GM19372 (cell line): ENCODE results near the gene ZMIZ1.

Experiments used
- ATAC-seq: cut with Tn5 transposase; IDR thresholded peaks from one replicate; pipeline ENCODE4 v1.9.1; 2021; ENCODE audit warnings: mild to moderate bottlenecking, low read depth, moderate library complexity; ENCODE audit not compliant: unreplicated experiment

Gene ZMIZ1

DNA sequence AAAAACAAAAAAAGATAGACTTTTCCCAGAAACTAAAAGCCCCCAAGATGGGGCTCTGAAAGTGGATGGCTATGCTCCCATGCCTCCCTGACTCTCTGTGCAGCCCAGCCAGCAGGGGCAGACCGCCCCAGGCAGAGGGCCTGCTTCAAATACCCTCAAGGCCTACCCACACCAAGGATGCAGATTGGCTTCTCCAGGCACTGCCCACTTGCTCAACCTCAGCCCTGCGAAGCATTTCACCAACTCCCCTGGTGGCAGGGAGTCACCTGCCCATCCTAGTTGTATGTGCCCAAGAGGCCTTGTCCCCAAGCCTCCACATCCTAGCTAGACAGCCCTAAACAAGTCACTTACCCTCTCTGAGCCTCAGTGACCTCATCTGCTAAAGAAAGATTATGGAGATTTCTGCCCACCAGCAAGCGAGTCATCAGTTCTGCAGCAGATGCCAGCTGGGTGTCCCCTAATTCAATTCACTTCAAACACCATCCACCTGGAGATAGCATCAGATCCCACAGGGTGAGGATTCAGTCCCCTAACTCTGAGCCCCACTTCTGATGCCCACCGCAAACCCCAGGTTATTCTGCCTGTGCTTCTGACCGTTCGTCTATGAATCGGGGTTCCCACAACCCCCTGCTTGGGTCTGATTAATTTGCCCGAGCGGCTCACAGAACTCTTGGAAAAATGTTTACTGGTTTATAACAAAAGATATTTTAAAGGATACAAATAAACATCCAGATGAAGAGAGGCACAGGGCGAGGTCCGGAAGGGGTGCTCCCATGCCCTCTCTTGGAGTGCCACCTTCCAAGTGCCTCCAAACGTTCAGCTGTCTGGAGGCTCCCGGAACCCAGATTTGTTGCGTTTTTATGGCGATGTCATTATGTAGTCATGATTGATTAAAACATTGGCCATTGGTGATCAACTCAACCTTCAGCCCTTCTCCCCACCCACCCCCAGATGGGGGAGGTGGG lies 18.6 kb upstream of the ZMIZ1 start:
- ATAC-seq: no peak

DNA sequence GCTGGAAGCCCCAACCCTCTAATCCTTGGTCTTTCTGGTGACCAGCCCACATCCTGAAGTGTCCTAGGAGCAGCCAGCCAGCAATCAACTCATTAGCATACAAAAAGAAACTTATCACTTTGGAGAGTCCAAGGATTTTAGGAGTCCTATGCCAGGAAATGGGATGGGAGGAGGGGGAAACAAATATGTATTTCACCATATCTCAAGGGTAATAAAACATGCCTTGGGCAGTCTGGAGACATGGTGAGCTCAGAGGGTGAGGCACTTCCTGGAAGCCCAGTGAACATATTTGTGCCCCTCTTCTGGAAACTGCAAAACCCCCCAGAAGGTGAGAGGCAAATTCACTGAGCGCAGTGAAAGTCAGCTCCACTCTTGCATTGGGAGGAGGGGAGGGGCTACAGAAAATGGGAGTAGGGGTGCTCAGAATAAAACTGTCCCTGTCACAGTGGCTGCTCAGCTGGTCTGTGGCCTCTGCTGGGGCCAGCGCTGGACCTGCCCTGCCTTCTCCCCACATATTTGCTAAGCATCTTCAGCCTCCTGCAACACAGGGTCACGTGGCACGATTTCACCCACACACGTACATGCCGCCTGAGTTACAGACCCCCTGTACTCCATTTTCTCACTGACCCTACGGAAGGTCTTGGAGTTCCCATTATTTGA lies 17.7 kb upstream of the ZMIZ1 start:
- ATAC-seq: no peak

DNA sequence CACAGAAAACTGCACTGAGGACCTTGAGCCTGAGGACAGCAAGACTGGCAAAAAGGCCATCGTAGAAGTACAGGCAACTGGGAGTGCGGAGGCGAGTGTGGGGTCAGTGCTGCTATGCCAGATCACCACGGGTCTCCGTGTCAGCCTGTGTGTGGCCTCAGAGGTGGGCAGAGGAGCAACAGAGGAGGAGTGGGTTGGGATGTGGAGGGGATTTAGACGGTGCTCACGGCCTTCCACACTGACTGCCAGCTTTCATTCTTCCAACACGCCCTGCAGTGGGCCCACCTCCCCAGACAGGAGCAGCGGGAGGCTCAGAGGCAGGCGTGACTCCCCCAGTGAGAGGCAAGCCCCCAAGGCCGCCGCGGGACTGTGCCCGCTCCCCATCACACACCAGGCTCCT lies 17.0 kb upstream of the ZMIZ1 start:
- ATAC-seq: no peak

DNA sequence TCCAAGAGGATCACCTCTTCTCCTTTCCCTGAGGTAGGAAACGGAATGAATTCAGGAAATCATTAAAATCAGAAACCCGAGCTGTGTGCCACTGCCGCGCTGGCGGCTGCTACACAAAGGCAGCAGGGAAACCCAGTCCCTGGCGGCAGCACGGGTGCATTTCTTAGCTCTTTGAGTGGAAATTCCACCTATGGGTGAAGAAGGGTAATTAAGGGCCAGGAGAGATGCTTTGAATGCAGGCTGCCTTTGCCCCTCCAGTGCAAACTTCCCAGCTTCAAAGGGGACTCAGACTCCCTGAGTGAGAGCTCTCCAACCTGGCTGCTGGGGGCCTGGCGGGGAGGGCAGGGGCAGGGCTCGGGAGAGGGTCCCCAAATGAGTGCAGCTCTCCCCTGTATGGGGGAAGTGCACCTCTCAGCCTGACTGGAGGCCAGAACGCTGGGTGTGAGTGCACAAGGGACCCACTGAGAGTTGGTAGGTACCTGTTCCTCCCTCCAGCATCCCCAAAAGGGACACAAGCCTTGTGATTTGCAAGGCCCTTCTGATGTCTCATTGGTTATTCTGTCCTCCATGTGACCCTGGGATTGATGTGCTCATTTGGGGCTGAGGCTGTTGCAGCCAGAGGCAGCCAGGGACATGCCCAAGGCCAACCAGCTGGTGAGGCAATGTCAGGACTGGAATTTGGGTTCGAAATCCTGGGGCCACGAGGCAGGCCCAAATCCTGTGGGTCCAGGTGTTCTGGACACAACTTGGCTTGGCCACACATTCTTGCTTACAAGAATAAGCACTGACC lies 16.3 kb upstream of the ZMIZ1 start:
- peak; percentile 56 for ATAC-seq

DNA sequence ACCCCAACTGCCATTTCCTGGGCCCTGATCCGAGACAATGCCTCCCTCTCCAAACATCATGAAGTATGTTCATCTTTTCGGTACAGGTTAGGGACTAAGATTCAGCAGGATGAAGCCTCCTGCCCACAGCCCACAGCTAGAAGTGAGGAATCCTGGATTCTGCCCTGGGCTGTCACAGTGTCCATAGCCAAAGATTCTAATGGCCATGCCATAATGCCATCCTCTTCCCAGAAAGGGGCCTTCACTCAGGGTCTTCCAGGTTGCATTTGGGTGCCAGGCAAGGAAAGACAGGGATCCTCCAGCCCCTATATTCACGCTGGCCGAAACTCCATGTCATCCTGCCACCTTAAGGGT lies 15.7 kb upstream of the ZMIZ1 start:
- ATAC-seq: no peak

DNA sequence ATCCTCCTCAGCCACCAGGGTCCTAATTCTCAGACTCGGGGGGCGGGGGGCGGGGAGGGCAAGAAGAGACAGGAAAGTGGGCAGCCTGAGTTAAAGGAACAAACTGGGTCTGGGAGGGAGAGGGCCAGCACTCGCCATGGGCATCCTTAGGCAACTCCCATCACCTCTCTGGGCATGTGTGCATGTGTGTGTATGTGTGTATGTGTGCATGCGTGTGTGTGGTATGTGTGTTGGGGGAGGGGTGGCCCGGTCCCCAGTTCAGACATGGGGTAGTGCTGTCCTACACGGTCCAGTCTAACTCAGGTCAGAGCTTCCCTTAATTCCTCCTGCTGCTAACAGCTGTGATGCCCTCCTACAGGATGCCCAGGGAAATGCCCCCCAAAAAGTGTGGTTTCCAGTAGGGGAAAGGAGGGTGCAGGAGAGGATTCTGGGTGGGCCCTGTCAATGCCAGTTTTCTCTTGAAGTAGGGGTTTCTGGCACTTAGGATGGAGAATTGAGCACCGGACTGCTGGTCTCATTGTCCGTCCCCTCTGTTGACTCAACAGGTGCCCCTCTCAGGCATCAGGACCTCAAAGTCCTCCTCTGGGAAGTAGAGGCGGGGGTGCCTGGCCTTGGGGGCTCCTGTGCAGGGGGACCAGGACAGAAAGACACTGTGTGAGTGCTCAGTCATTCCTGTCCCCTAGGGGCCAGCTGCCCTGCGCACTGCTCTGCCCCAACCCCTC lies 15.1 kb upstream of the ZMIZ1 start:
- ATAC-seq: no peak

DNA sequence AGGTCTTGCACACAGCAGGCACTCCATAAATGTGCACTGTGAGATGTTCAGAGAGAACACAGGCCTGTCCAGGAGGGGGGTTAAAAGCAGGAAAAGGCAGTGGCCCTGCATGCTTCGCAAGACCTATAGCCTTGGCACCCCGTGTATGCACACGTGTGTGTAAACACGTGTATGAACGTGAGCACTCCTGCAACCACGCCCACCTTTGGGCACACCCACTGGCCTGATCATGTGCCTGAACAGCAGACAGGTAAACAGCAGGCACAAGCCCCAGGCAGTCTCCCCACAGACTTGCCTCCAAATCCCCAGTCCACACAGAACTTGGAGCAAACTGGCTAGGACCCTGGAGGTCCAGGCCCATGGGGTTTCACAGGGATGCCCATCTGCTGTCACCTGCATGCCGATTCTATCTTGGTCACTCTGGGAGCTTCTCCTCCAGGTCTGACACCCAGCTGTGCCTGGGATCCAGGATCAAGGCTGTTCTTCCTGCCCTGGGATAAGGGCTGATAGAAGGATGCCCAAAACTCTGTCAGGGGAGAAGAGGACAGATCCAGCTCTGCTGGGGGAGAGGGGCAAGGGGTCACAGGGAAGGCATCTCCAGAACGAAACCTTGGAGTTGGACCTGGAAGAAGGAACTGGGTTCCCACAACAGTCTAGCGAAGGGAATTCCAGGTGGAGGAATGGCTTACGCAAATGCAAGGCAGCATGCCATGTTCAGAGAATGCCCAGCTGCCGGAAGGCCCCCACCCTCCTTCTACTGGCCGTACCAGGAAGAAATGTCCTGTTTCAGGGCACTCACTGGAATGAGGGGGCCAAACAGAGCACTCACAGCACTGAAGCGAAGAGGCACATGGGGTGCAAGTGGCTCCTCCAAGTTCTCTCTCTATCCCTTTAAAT lies 14.3 kb upstream of the ZMIZ1 start:
- ATAC-seq: no peak

DNA sequence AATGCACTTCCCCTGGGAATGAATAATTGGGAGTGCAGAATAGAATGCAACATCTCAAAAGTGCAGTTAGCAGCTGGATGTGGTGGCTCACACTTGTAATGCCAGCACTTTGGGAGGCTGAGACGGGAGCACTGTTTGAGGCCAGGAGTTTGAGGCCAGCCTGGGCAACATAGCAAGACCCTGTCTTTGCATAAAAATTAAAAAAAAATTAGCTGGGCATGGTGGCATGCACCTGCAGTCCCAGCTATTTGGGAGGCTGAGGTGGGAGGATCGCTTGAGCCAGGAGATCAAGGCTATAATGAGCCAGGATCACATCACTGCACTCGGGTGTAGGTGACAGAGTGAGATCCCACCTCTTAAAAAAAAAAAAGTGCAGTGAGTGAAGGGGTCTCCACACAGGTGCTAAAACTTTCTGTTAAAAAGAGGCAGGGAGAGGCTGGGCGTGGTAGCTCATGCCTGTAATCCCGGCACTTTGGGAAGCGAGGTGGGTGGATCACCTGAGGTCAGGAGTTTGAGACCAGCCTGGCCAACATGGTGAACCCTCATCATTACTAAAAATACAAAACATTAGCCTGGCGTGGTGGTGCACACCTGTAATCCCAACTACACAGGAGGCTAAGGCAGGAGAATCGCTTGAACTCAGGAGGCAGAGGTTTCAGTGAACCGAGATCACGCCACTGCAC lies 13.5 kb upstream of the ZMIZ1 start:
- no peak for ATAC-seq

DNA sequence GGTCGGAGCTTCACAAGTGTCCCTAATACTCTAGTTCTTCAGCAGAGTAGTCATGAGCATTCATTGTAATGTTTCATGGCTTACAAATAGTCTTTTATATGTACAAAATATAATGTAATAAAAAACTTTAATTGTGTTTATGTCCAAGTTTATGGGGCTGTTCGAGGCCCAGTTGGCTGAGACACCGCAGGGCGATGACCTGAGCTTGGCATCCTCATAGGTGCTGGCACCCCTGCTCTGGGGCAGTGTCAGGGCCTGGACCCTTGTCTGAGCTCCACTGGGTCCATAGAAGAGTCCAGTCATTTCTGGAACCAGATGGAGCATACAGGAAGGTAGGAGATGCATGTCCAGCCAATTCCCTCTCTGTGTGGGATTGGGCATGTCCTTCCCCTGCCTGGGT lies 12.9 kb upstream of the ZMIZ1 start:
- no peak for ATAC-seq

DNA sequence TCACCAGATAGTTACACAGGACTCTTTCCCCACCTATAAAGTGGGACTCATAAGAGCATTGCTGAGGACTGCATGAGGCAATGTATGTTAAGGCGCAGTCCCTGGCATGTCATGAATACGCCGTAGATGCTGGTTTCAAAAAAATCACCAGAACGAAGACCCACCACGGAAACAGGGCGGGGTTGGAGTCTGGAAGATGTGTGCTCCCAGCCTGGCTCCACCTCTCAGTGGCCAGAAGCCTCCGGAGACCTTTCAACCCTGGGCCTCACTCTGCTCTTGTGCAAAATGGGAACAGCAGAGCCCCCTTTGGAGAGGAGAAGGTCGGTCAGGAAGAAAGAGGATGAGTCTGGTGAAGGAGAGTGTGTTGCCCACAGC lies 12.4 kb upstream of the ZMIZ1 start:
- ATAC-seq: no peak

DNA sequence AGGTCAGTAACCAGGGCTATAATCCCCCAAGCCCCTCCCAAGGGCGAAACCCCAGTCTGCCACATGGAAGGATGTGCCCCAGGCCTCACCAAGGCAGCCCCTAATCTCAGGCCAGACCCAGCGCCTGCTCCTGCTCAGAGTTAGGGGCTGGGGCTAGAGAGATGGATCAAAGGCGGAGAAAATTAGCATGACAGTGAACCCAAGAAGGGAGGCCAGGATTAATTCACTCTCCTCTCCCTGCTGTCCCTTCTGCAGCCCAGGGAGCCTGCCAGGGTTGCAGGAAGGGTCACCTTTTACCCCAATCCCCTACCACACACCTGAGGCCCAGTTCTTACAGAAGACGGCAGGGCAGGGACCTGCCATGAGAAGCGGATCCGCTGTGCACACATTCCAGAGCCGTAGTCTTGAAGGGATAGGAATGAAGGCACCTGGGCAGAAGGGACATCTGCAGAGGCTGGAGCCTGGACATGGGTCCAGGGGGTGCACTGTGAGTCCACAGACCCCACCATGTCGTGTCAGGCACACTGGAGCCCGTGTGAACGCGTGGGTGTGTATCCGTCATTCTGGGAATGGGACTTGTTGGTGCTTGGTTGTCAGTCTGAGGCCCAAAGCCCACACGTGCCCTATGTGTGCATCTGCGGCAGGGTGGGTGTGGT lies 11.9 kb upstream of the ZMIZ1 start:
- ATAC-seq: no peak

DNA sequence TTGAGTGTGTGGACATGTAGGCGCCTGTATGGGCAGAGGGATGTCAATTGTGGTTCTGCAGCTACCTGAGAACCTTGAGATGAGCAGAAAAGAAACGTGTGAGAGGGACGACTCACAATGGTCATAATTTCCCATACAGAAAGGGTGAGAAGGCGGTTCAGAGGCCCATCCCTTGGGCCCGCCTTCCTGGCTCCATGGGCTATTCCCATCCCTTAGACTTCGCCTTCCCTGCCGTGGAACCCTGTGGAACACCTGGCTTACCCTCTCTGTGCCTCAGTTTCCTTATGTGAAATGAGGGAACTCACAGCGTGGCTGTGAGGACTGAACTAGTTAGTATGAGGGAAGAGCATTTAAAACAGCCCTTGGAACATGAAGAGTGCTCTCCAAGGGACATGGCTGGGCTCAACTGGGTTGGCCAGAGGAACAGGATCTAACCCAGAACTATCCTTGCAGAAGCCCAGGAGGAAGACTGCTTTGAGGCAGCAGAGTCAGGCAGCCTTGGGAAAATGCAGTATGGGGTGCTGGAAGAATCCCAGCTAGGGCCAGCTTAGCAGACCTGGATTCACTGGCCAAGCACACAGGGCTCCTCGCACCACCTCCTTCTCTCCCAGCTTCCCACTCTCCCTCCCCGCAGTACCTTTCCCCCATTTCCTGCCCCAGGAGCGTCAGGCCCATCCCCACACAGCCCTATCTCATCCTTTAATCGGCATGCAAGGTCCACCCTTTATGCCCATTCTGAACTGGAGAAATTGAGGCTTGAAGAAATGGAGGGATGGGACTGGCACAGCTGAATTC lies 11.1 kb upstream of the ZMIZ1 start:
- ATAC-seq: no peak

DNA sequence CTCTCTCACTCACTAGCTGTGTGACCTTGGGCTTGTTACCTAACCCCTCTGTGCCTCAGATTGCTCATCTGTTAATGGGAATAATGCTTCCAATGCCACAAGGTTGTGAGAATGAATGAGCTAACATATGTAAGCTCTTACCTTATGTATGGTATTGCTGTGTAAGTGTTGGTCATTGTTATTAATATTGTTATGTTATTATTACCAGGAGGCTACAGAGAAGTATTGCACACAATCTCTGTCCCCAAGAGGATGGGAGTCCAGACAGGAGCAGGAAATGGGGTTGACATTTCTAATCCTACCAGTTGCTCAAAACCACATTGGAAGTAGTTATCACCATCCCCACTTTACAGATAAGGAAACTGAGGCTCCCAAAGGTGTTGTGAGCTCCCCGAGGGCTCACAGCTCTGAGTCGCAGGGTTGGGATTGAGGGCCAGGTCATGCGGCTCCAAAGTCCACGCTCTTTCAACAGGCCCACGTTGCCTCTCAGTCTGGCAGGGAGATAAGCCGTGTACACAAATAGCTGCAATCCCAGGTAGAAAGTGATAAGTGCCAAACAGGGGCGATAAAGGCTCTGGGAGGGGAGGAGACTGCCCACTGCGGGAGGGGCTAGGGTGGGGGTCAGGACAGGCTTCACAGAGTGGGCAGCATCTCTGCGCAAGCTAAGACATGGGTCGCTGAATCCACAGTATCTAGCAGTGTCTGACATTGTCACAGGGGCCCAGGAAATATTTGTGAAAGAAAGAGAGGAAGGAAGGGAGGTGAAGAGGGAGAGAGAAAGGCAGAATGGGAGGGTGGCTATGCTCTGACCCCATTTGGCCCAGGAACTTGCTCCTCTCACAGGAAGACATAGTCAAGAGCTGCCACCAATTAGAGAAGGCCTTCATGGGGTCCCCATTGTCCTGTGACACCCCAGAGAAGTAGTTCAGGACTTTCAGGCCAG lies 9.6 kb upstream of the ZMIZ1 start:
- ATAC-seq: no peak

DNA sequence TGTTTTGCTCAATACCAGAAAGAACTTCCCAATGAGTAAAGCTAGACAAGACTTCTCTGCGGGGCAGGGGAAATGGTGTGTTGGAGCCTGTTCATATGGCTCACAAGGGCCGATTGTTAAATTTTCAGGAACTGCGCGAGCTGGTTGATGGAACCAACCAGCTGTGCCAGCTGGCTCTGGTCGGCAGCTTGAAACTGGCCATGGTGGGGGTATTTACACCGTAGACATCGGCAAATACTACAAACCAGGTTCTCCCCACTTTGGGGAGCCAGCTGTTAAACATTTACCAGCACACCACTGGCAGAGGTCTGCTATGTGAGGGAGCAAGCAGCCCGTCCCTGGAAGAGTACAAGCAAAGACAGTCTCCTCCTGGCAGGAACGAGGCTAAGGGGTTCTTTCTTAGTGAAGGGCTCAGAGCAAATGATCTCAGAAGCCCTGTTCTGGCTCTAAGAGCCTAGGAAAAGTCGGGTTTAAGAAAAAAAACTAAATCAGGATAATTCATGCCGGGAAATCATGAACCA lies 8.8 kb upstream of the ZMIZ1 start:
- no peak for ATAC-seq

DNA sequence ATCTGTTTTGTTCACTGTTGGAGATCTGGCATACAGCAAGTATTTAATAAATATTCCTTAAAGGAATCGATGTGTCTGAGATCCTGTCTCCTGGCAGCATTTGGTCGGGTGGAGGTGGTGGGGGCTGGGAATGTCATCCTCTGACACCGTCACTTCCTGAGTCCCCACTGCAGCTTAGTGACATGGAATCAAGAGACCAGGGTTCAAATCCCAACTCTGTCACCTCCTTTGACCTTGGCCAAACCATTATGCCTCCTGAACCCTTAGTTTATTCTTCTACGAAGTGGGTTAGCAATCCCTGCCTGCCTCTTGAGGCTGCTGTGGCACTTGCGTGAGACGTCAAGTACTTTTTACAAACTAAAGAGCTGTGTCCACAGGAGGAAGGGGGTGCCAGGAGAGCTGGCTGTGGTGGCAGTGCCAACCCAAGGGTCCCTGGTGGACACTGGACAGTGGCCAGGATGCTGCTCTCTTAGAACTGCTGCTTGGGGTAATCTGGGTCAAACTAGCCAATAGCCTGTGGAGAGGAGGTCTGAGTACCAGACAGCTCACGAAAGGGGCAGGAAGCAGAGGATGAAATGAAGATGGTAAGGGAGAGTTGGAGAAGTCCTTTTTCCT lies 8.0 kb upstream of the ZMIZ1 start:
- ATAC-seq: no peak
